HL-60/S4 (cell line): Measurements from ENCODE around the gene SYT17.

Source experiments
- in situ Hi-C: fragments of 300-500 bp; cut with MboI; formaldehyde crosslinking; loops from 2 replicates; pipeline ENCODE4 v1.14.3; 2022; ENCODE audit warnings: low sequenced_read_pairs

SYT17 gene

GRCh38 chr16:19289811-19290485 lies 121.9 kb downstream of the SYT17 start:
- in situ Hi-C loops = no loop called here

GRCh38 chr16:19290860-19291259 lies 122.8 kb downstream of the SYT17 start:
- in situ Hi-C loops = no loop called here

GRCh38 chr16:19291475-19291874 lies 123.4 kb downstream of the SYT17 start:
- in situ Hi-C loops = no loop called here

GRCh38 chr16:19292186-19292585 lies 124.1 kb downstream of the SYT17 start:
- in situ Hi-C loops = no loop called here

GRCh38 chr16:19294156-19294649 lies 126.2 kb downstream of the SYT17 start:
- in situ Hi-C loops = no loop called here

- in situ Hi-C loops = no loop called here
Measured at GRCh38 chr16:19295393-19295792, 127.4 kb downstream of the SYT17 start.

- in situ Hi-C loops = no loop called here
Measured at GRCh38 chr16:19297454-19297853, 129.4 kb downstream of the SYT17 start.

GRCh38 chr16:19299565-19299964 lies 131.5 kb downstream of the SYT17 start:
- in situ Hi-C loops = no loop called here

- in situ Hi-C loops = no loop called here
Measured at GRCh38 chr16:19301931-19302330, 133.9 kb downstream of the SYT17 start.

GRCh38 chr16:19304750-19305149 lies 136.7 kb downstream of the SYT17 start:
- in situ Hi-C loops = no loop called here

- in situ Hi-C loops = no loop called here
Measured at GRCh38 chr16:19305443-19305842, 137.4 kb downstream of the SYT17 start.

GRCh38 chr16:19307587-19308241 lies 139.7 kb downstream of the SYT17 start:
- in situ Hi-C loops = no loop called here

GRCh38 chr16:19308392-19308791 lies 140.4 kb downstream of the SYT17 start:
- in situ Hi-C loops = no loop called here

- in situ Hi-C loops = no loop called here
Measured at GRCh38 chr16:19309178-19309577, 141.1 kb downstream of the SYT17 start.

- in situ Hi-C loops = no loop called here
Measured at GRCh38 chr16:19314718-19315425, 146.8 kb downstream of the SYT17 start.

- in situ Hi-C loops = no loop called here
Measured at GRCh38 chr16:19315889-19316433, 147.9 kb downstream of the SYT17 start.

- in situ Hi-C loops = no loop called here
Measured at GRCh38 chr16:19316846-19317245, 148.8 kb downstream of the SYT17 start.
